Naive thymus-derived CD4-positive, alpha-beta T cell (primary cell): Measurements from ENCODE around the gene SALL4. TPM values are rescaled to one million over a fixed set of nuclear protein-coding genes. Genes with fewer than 3 reads are reported as not detected.
A peak's percentile ranks its signal among the peaks of the same experiment; 100 is the strongest.

Experiments used
- ATAC-seq: fragments of 150-1000 bp; cut with Tn5 transposase; 2 replicates; pipeline ENCODE4 v1.10.0; 2021; ENCODE audit warnings: mild to moderate bottlenecking, moderate library complexity
- CTCF ChIA-PET: fragments of 350-600 bp; sonication (Branson Sonifier 250); formaldehyde crosslinking; loops from one replicate; lab custom pipeline; 2021; ENCODE audit warnings: antibody characterized with exemption; lab: Charles Lee
- POLR2A ChIA-PET: fragments of 350-600 bp; sonication (Branson Sonifier 250); formaldehyde crosslinking; loops from one replicate; lab custom pipeline; 2021; ENCODE audit warnings: antibody characterized with exemption, inconsistent platforms; lab: Charles Lee
- DNase-seq, 9 donors: peaks; one replicate each; pipeline versions ENCODE4 v3.0.0 to v3.0.0-alpha.2; 2020 to 2022; ENCODE audit warnings: mixed read lengths in 1 of 9
- H3K27ac ChIP-seq: one replicate; pipeline ENCODE4 v1.7.0; 2013; ENCODE audit warnings: mild to moderate bottlenecking, low read depth, low read length, moderate library complexity
- H3K27me3 ChIP-seq, 2 donors: one replicate each; pipeline ENCODE4 v1.7.0; 2013; ENCODE audit warnings: low read length in 2 of 2, mild to moderate bottlenecking in 2 of 2, moderate library complexity in 2 of 2; ENCODE audit not compliant: control insufficient read depth in 2 of 2, insufficient read depth in 2 of 2
- H3K36me3 ChIP-seq, 3 experiments: 1 replicate in 2 of 3; 2 replicates in 1 of 3; pipeline ENCODE4 v1.7.0; 2013; ENCODE audit warnings: low read length in 3 of 3, mild to moderate bottlenecking in 3 of 3, moderate library complexity in 1 of 3; ENCODE audit not compliant: insufficient read depth in 3 of 3, control insufficient read depth in 2 of 3
- H3K4me1 ChIP-seq, 2 donors: one replicate each; pipeline ENCODE4 v1.7.0; 2013; ENCODE audit warnings: low read length in 2 of 2, mild to moderate bottlenecking in 2 of 2, moderate library complexity in 1 of 2; ENCODE audit not compliant: control insufficient read depth in 2 of 2, insufficient read depth in 2 of 2
- H3K4me3 ChIP-seq: 2 replicates; pipeline ENCODE4 v1.7.0; 2013; ENCODE audit warnings: mild to moderate bottlenecking, low read length
- H3K9me3 ChIP-seq, 3 experiments: 1 replicate in 2 of 3; 2 replicates in 1 of 3; pipeline ENCODE4 v1.7.0; 2013; ENCODE audit warnings: low read length in 3 of 3; ENCODE audit not compliant: control insufficient read depth in 2 of 3
- H3K27ac Mint-ChIP-seq, 9 donors: one replicate each; pipeline ENCODE4 v1.8.0; 2020 to 2022; ENCODE audit warnings: mixed read lengths in 9 of 9, mild to moderate bottlenecking in 8 of 9, moderate library complexity in 5 of 9, inconsistent platforms in 2 of 9
- H3K27me3 Mint-ChIP-seq, 5 donors: one replicate each; pipeline ENCODE4 v1.8.0; 2021 to 2022; ENCODE audit warnings: mixed read lengths in 5 of 5, mild to moderate bottlenecking in 1 of 5
- H3K36me3 Mint-ChIP-seq, 5 donors: one replicate each; pipeline ENCODE4 v1.8.0; 2020 to 2022; ENCODE audit warnings: mixed read lengths in 5 of 5, mild to moderate bottlenecking in 3 of 5, inconsistent platforms in 1 of 5
- H3K4me1 Mint-ChIP-seq, 7 donors: one replicate each; pipeline ENCODE4 v1.8.0; 2020 to 2022; ENCODE audit warnings: mixed read lengths in 7 of 7, mild to moderate bottlenecking in 3 of 7, inconsistent platforms in 1 of 7
- H3K4me3 Mint-ChIP-seq, 10 donors: one replicate each; pipeline ENCODE4 v1.8.0; 2020 to 2022; ENCODE audit warnings: mild to moderate bottlenecking in 10 of 10, mixed read lengths in 10 of 10, moderate library complexity in 6 of 10, inconsistent platforms in 2 of 10
- H3K9me3 Mint-ChIP-seq, 11 donors: one replicate each; pipeline ENCODE4 v1.8.0; 2020 to 2022; ENCODE audit warnings: mixed read lengths in 11 of 11, mild to moderate bottlenecking in 4 of 11, inconsistent platforms in 1 of 11, moderate library complexity in 1 of 11
- intact Hi-C, 2 donors: fragments of 100-400 bp; cut with micrococcal nuclease; formaldehyde crosslinking; loops; one replicate each; pipeline ENCODE4 v1.15.1; 2023
- polyA plus RNA-seq, 2 donors: library from polyadenylated mRNA; unstranded; fragments of 300-500 nt; fragmentation: Illumina TruSeq; gene quantifications; one replicate each; pipeline ENCODE4 v1.2.3, GENCODE V29; 2021
- total RNA-seq, 6 experiments: library from RNA in 5 of 6; stranded (reverse) in 5 of 6; gene quantifications; 1 replicate in 5 of 6; 2 replicates in 1 of 6; pipeline ENCODE4 v1.2.3 and lab custom pipeline; 2021 to 2026

The SALL4 gene
- total and polyA plus RNA-seq, 7 experiments from 2014 or later = 0.15 to 0.32 (median 0.17) TPM; not detected in 4

DNA sequence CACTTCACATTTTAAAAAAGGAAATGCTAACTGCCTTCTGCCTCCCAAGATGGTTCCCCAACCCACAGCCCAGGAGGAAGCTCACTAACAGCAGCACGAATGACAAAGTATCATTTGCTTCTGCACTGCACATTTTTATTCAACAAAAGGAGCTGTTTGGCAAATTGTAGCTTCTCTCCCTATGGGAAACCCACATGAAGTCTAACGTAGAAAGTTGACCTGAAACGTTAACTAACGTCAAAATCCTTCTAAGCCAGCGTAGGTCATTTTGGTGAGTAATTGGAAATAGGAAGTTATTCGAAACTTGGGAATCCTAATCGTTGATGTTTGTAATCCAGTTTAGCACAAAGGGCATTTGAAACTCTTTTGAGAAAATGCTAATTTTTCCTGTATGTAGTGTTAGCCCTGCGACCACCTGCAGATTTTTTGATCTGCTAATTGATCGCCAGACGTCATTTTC lies 2.9 kb downstream of the SALL4 start:
- Mint-ChIP-seq H3K36me3 (no peaks in the 10 kb centered on the region), H3K4me1 (peaks cover 5 to 18% (median 16%) of the 10 kb centered on the region in 7 donors), H3K4me3 (peak overlapping the region in 2 of 10 donors; percentile 13 to 80), H3K27ac (no peak overlapping the region), H3K9me3 (peaks cover 0 to 2% (median 0%) of the 10 kb centered on the region in 11 donors), H3K27me3 (peaks cover 47 to 69% (median 58%) of the 10 kb centered on the region in 5 donors)
- no peak overlapping the region for H3K4me3 ChIP-seq
- ChIA-PET POLR2A (no interaction called here), CTCF (interaction anchor here (0.7 kb wide), 1 partner anchor 8 kb away, joined by 3 read pairs; no protein-coding TSS in a partner anchor)
- H3K27me3 ChIP-seq = peaks cover 0 to 10% of the 10 kb centered on the region in 2 donors
- H3K4me1 ChIP-seq = no peaks in the 10 kb centered on the region
- DNase-seq (no peak), ATAC-seq (no peak)
- H3K9me3 ChIP-seq = no peaks in the 10 kb centered on the region
- no peak overlapping the region for H3K27ac ChIP-seq
- no peaks in the 10 kb centered on the region for H3K36me3 ChIP-seq
- intact Hi-C loops = no loop called here

DNA sequence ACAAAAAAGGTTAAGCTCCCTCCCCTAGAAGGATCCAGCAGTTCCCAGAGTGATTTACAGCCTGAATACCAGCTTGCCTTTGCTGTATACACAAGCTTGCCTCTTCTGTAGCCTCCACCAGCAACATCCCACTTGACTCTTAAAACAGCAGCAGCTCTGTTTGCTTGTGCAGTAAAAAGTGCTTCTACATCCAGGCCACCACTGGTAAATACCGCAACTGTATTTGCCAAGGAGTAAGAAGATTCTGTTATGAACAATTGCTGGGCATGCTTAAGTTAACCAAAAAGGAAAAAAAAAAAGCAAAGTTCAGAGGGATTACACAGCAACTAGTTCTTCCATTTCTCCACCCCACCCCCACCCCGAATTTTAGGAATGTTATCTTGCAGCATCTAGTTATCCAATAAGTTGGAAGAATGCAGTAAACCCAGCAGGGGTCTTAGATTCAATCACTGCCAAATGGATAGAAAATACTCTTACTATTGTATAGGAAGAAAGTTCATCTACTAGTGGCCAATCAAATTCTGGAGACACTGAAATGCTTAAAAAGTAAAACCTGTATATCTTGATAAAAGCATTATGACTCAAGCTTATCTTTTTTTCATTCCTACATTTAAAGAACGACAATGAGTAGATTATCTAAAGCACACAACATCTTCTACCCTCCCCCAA lies 4.8 kb downstream of the SALL4 start:
- H3K27me3 Mint-ChIP-seq = peaks cover 43 to 56% (median 44%) of the 10 kb centered on the region in 5 donors

DNA sequence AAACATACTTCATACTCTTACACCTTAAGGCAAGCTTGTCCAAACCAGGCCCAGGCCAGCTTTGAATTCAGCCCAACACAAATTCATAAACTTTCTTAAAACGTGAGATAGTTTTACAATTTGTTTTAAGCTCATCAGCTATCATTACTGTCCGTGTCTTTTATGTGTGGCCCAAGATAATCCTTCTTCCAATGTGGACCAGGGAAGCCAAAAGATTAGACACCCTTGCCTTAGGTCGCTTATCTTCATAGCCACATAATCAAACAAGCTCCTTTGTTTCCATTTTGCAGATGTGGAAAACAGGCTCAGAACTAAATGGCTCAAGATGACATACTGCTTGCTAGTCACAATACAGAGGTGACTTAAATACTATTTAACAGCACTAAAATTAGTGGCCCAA lies 6.0 kb downstream of the SALL4 start:
- Histone ChIP-seq H3K4me1 (no peaks in the 10 kb centered on the region), H3K9me3 (no peaks in the 10 kb centered on the region), H3K27me3 (peaks cover 0 to 10% of the 10 kb centered on the region in 2 donors), H3K36me3 (no peaks in the 10 kb centered on the region), H3K27ac (no peak overlapping the region), H3K4me3 (no peak overlapping the region)
- no peak for DNase-seq
- ATAC-seq = no peak
- intact Hi-C loops = no loop called here
- POLR2A ChIA-PET = no interaction called here
- peaks cover 5 to 18% (median 16%) of the 10 kb centered on the region in 7 donors for H3K4me1 Mint-ChIP-seq
- no peaks in the 10 kb centered on the region for H3K36me3 Mint-ChIP-seq
- CTCF ChIA-PET = no interaction called here
- no peak overlapping the region for H3K4me3 Mint-ChIP-seq
- no peak overlapping the region for H3K27ac Mint-ChIP-seq
- H3K9me3 Mint-ChIP-seq = peaks cover 0 to 2% (median 0%) of the 10 kb centered on the region in 11 donors
- H3K27me3 Mint-ChIP-seq = peaks cover 36 to 54% (median 40%) of the 10 kb centered on the region in 5 donors

More for the DNA sequence above, 4.8 kb downstream of the SALL4 start:
- no peaks in the 10 kb centered on the region for H3K36me3 Mint-ChIP-seq
- H3K4me1 Mint-ChIP-seq = peaks cover 5 to 18% (median 16%) of the 10 kb centered on the region in 7 donors
- H3K4me1 ChIP-seq = no peaks in the 10 kb centered on the region
- ChIA-PET POLR2A (no interaction called here), CTCF (no interaction called here)
- no peak overlapping the region for H3K27ac ChIP-seq
- DNase-seq (no peak), ATAC-seq (no peak)
- H3K36me3 ChIP-seq = no peaks in the 10 kb centered on the region
- no peak overlapping the region for H3K4me3 ChIP-seq
- H3K27me3 ChIP-seq = peaks cover 0 to 10% of the 10 kb centered on the region in 2 donors
- H3K9me3 ChIP-seq = no peaks in the 10 kb centered on the region
- no peak overlapping the region for H3K4me3 Mint-ChIP-seq
- H3K9me3 Mint-ChIP-seq = peaks cover 0 to 2% (median 0%) of the 10 kb centered on the region in 11 donors
- intact Hi-C loops = no loop called here
- H3K27ac Mint-ChIP-seq = no peak overlapping the region

DNA sequence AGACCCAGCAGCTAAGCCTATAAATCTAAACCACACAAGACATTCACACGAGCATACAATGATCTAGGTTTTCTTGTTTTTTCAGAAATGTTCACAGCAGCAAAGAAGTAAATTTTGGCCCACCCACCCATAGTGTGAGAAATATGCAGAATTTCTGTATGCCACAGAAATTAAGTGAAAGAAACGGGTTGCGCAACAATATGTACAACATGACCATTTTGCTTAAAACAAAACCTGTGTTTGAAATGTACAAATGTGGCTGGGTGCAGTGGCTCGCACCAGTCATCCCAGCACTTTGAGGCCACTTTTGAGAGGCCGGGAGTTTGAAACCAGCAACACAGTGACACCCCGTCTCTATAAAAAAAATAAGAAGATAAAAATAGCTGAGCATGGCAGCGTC lies 9.4 kb downstream of the SALL4 start:
- H3K27me3 ChIP-seq = no peaks in the 10 kb centered on the region
- DNase-seq = no peak
- H3K27ac ChIP-seq = no peak overlapping the region
- no peak overlapping the region for H3K4me3 ChIP-seq
- Mint-ChIP-seq H3K4me3 (no peak overlapping the region), H3K27me3 (peaks cover 13 to 31% (median 15%) of the 10 kb centered on the region in 5 donors), H3K9me3 (no peaks in the 10 kb centered on the region), H3K36me3 (no peaks in the 10 kb centered on the region), H3K27ac (no peak overlapping the region), H3K4me1 (no peaks in the 10 kb centered on the region)
- CTCF ChIA-PET = no interaction called here
- H3K36me3 ChIP-seq = no peaks in the 10 kb centered on the region
- ATAC-seq = no peak
- POLR2A ChIA-PET = no interaction called here
- no peaks in the 10 kb centered on the region for H3K9me3 ChIP-seq
- H3K4me1 ChIP-seq = no peaks in the 10 kb centered on the region
- intact Hi-C loops = no loop called here

DNA sequence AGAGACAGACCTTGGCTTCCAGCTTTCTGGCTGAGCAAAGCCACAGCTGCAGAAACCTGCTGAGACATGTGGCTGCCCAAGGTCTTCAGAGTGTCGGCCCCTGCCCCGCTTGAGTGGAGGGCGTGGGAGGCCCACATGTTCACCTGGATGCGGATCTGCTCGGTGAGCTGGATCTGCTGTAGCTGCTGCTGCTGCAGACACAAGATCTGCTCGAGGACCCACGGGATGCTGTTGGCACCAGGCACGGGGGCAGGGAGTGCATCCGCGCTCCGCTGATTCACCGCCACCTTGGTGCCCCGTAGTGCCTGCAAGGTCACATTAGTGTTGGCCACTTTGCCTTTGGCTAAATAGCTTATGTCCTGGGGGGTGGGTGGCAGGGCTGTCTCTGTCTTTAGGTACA lies 10.7 kb downstream of the SALL4 start:
- Mint-ChIP-seq H3K27ac (no peak overlapping the region), H3K27me3 (peaks cover 4 to 31% (median 10%) of the 10 kb centered on the region in 5 donors), H3K4me1 (no peaks in the 10 kb centered on the region), H3K4me3 (no peak overlapping the region), H3K9me3 (no peaks in the 10 kb centered on the region), H3K36me3 (no peaks in the 10 kb centered on the region)
- no peaks in the 10 kb centered on the region for H3K27me3 ChIP-seq
- no peak overlapping the region for H3K27ac ChIP-seq
- H3K4me3 ChIP-seq = no peak overlapping the region
- ChIA-PET POLR2A (interaction anchor here (0.6 kb wide), 1 partner anchor 275 kb away, joined by 5 read pairs; no protein-coding TSS in a partner anchor), CTCF (interaction anchor here (0.6 kb wide), 1 partner anchor 8 kb away, joined by 3 read pairs; no protein-coding TSS in a partner anchor)
- H3K4me1 ChIP-seq = no peaks in the 10 kb centered on the region
- no peaks in the 10 kb centered on the region for H3K9me3 ChIP-seq
- intact Hi-C loops = no loop called here
- no peak for DNase-seq
- ATAC-seq = no peak
- H3K36me3 ChIP-seq = no peaks in the 10 kb centered on the region

DNA sequence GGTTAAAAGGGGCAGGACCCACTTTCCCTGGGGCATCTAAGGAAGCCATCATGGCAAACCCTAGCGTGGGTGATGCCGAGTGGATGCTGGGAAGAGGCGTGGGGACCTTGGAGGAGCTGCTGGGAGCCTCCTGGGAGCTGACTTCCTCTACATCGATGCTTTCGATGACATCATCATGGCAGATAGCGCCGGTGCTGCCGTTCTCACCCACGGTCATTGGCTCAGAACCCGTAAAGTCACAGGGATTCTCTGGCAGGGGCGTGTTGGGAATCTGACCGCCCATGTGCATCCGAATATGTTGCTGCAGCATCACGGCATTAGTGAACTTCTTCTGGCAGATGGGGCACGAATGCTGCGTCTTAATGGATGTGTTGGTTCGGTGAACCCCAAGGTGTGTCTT lies 12.1 kb downstream of the SALL4 start:
- Mint-ChIP-seq H3K27me3 (peaks cover 0 to 26% (median 6%) of the 10 kb centered on the region in 5 donors), H3K4me1 (no peaks in the 10 kb centered on the region), H3K9me3 (no peaks in the 10 kb centered on the region), H3K36me3 (no peaks in the 10 kb centered on the region), H3K27ac (no peak overlapping the region), H3K4me3 (no peak overlapping the region)
- Histone ChIP-seq H3K4me1 (no peaks in the 10 kb centered on the region), H3K36me3 (no peaks in the 10 kb centered on the region), H3K4me3 (no peak overlapping the region), H3K27ac (no peak overlapping the region), H3K27me3 (no peaks in the 10 kb centered on the region), H3K9me3 (no peaks in the 10 kb centered on the region)
- ChIA-PET CTCF (no interaction called here), POLR2A (no interaction called here)
- intact Hi-C loops = no loop called here
- DNase-seq = no peak
- ATAC-seq = no peak

DNA sequence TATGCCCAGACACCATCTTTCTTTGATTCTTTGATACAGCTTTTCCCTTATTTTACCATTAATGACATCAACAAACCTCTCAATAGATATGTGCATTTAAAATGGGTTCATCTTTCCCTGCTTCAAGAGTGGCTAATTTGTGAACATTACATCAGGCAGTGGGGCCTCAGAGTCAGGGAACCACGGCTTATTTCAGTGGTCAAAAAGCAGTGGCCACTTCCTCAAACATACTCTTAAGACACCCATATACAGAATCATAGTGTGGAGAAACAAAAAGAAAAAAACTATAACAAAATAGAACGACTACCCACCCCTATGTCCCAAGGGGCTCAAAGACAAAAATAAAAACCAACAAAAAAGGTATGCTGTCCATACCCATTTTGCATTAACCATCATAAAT lies 12.9 kb downstream of the SALL4 start:
- CTCF ChIA-PET = no interaction called here
- no peaks in the 10 kb centered on the region for H3K9me3 Mint-ChIP-seq
- intact Hi-C loops = no loop called here

More for the DNA sequence above, 12.9 kb downstream of the SALL4 start:
- POLR2A ChIA-PET = no interaction called here
- ATAC-seq (no peak), DNase-seq (no peak)
- Histone ChIP-seq H3K27me3 (no peaks in the 10 kb centered on the region), H3K9me3 (no peaks in the 10 kb centered on the region), H3K4me3 (no peak overlapping the region), H3K27ac (no peak overlapping the region), H3K36me3 (no peaks in the 10 kb centered on the region), H3K4me1 (no peaks in the 10 kb centered on the region)
- H3K27ac Mint-ChIP-seq = no peak overlapping the region
- H3K27me3 Mint-ChIP-seq = peaks cover 0 to 20% (median 6%) of the 10 kb centered on the region in 5 donors
- H3K4me1 Mint-ChIP-seq = no peaks in the 10 kb centered on the region
- no peak overlapping the region for H3K4me3 Mint-ChIP-seq
- no peaks in the 10 kb centered on the region for H3K36me3 Mint-ChIP-seq
